Loucy (cell line): ENCODE data around the gene MED14.

Source experiments
- CTCF ChIP-seq: fragments of 200-600 bp; sonication (generic); conservative IDR thresholded peaks from 2 replicates; pipeline ENCODE4 v1.5.1; 2014; ENCODE audit warnings: mild to moderate bottlenecking, antibody characterized with exemption, low read length
- EZH2phosphoT487 ChIP-seq: fragments of 200-600 bp; IDR thresholded peaks from 2 replicates; pipeline ENCODE4 v1.6.1; 2018; ENCODE audit warnings: antibody characterized with exemption, mild to moderate bottlenecking, moderate library complexity, borderline replicate concordance

- no peak for TF ChIP-seq CTCF
- TF ChIP-seq EZH2phosphoT487 = no peak
Measured at GRCh38 chrX:40646489-40647306, 88.6 kb downstream of the MED14 start.
